Peyer's patch (tissue), 4 donors: ENCODE results near the gene PGLYRP2. TPM values are rescaled to one million over a fixed set of nuclear protein-coding genes. Genes with fewer than 3 reads are reported as not detected.
"Not testable (repeated sequence)": the region's sequence is repeated elsewhere in the genome, so short reads cannot be mapped to it uniquely, and the experiment has no call there.

ENCODE experiments used
- DNase-seq, 3 donors: peaks; one replicate each; pipeline ENCODE4 v3.0.0-alpha.2; 2017 to 2019
- H3K27ac ChIP-seq, 4 donors: fragments of 200-600 bp; sonication (generic); one replicate each; pipeline ENCODE4 v1.5.1; 2016 to 2019
- H3K27me3 ChIP-seq, 2 donors: fragments of 200-600 bp; sonication (generic); one replicate each; pipeline ENCODE4 v1.5.1; 2019
- H3K36me3 ChIP-seq, 3 donors: fragments of 200-600 bp; sonication (generic); one replicate each; pipeline ENCODE4 v1.5.1; 2016 to 2019
- H3K4me1 ChIP-seq, 4 donors: fragments of 200-600 bp; sonication (generic); one replicate each; pipeline ENCODE4 v1.5.1; 2016 to 2019
- H3K4me3 ChIP-seq, 4 donors: fragments of 200-600 bp; sonication (generic); 1 replicate in 3 of 4; 2 replicates in 1 of 4; pipeline ENCODE4 v1.5.1; 2016 to 2019; ENCODE audit warnings: mild to moderate bottlenecking in 1 of 4
- H3K9me3 ChIP-seq, 4 donors: fragments of 200-600 bp; sonication (generic); one replicate each; pipeline ENCODE4 v1.5.1; 2016 to 2019; ENCODE audit warnings: mild to moderate bottlenecking in 1 of 4
- CTCF ChIP-seq, 6 experiments: fragments of 450-650 bp in 4 of 6; fragments of 200-600 bp in 2 of 6; sonication (generic) in 1 of 6; IDR thresholded peaks; one replicate each; pipeline ENCODE4 v1.5.1; 2017 to 2019; ENCODE audit warnings: antibody characterized with exemption in 6 of 6, mild to moderate bottlenecking in 3 of 6, moderate library complexity in 1 of 6
- POLR2A ChIP-seq, 2 donors: fragments of 450-650 bp; IDR thresholded peaks; one replicate each; pipeline ENCODE4 v1.5.1; 2017; ENCODE audit warnings: antibody characterized with exemption in 2 of 2, mild to moderate bottlenecking in 2 of 2, moderate library complexity in 2 of 2
- total RNA-seq, 4 donors: library from RNA; depleted of rRNA; stranded (reverse); fragments of >200 nt; gene quantifications; one replicate each; pipeline ENCODE4 v1.1.0, GENCODE V29; 2016

The PGLYRP2 gene
- total RNA-seq, 4 donors from 2014 or later, result not detected

- Histone ChIP-seq H3K9me3 (peaks cover 0 to 14% (median 0%) of the 10 kb centered on the region in 4 donors), H3K36me3 (no peaks in the 10 kb centered on the region), H3K4me1 (no peaks in the 10 kb centered on the region), H3K27me3 (no peaks in the 10 kb centered on the region), H3K27ac (no peak overlapping the region), H3K4me3 (no peak overlapping the region)
- DNase-seq, result no peak
- TF ChIP-seq POLR2A (IDR thresholded peaks at IDR 0.05), result no peak
- TF ChIP-seq CTCF (IDR thresholded peaks at IDR 0.05), result no peak
Measured at GRCh38 chr19:15519433-15519976, 40.2 kb upstream of the PGLYRP2 start.

- peaks cover 0 to 14% (median 0%) of the 10 kb centered on the region in 4 donors for H3K9me3 ChIP-seq
- no peak overlapping the region for H3K27ac ChIP-seq
- no peak overlapping the region for H3K4me3 ChIP-seq
- no peaks in the 10 kb centered on the region for H3K27me3 ChIP-seq
- no peaks in the 10 kb centered on the region for H3K36me3 ChIP-seq
- TF ChIP-seq CTCF (IDR thresholded peaks at IDR 0.05) (no peak), POLR2A (IDR thresholded peaks at IDR 0.05) (no peak)
- H3K4me1 ChIP-seq, result no peaks in the 10 kb centered on the region
- no peak for DNase-seq
Measured at GRCh38 chr19:15517778-15518177, 38.5 kb upstream of the PGLYRP2 start.

DNA sequence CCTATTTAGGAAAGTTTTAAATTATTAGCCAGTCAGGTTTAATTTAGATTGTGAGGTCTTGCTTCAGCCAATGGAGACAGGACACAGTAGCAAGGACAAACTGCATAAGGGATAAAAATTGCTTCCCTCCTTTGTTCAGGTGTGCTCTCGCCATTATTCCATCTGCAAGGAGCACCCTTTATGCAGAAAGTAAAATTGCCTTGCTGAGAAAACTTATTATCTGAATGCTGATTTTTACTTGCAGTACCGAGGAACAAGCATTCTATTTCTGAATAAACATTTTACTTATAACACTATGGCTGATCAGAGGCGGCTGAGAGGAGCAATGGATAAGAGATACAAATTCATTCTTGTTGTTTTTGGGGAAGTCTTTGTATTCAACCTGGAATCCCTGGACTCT lies 37.1 kb upstream of the PGLYRP2 start:
- no peaks in the 10 kb centered on the region for H3K36me3 ChIP-seq
- DNase-seq, result no peak
- peaks cover 0 to 14% (median 0%) of the 10 kb centered on the region in 4 donors for H3K9me3 ChIP-seq
- no peaks in the 10 kb centered on the region for H3K27me3 ChIP-seq
- H3K4me3 ChIP-seq, result no peak overlapping the region
- H3K4me1 ChIP-seq, result no peaks in the 10 kb centered on the region
- TF ChIP-seq CTCF (IDR thresholded peaks at IDR 0.05) (no peak), POLR2A (IDR thresholded peaks at IDR 0.05) (no peak)
- no peak overlapping the region for H3K27ac ChIP-seq

- not testable (repeated sequence) for H3K36me3 ChIP-seq, H3K4me3 ChIP-seq, DNase-seq, H3K4me1 ChIP-seq, H3K27me3 ChIP-seq
- Histone ChIP-seq H3K9me3 (peaks cover 0 to 14% (median 0%) of the 10 kb centered on the region in 4 donors), H3K27ac (peak overlapping the region in 2 of 4 donors; percentile 13 to 25)
Measured at GRCh38 chr19:15515227-15515625, 35.9 kb upstream of the PGLYRP2 start.

- Histone ChIP-seq H3K9me3 (peaks cover 0 to 9% (median 0%) of the 10 kb centered on the region in 4 donors), H3K27ac (no peak overlapping the region), H3K27me3 (peaks cover 0 to 3% of the 10 kb centered on the region in 2 donors), H3K4me1 (no peaks in the 10 kb centered on the region), H3K36me3 (no peaks in the 10 kb centered on the region), H3K4me3 (no peak overlapping the region)
- TF ChIP-seq CTCF (IDR thresholded peaks at IDR 0.05), result no peak
- no peak for TF ChIP-seq POLR2A (IDR thresholded peaks at IDR 0.05)
- DNase-seq, result no peak
Measured at GRCh38 chr19:15511671-15512424, 32.5 kb upstream of the PGLYRP2 start.

GRCh38 chr19:15508035-15508710 lies 28.9 kb upstream of the PGLYRP2 start, which contains the start of gene CYP4F22:
CYP4F22 (plus strand) TSS chr19:15508525; CDS start chr19:15525337, 16,812 bp downstream.
- Histone ChIP-seq H3K4me1 (no peaks in the 10 kb centered on the region), H3K27me3 (peaks cover 0 to 3% of the 10 kb centered on the region in 2 donors), H3K27ac (no peak within 1 kb of the TSS), H3K9me3 (peaks cover 0 to 6% (median 0%) of the 10 kb centered on the region in 4 donors), H3K4me3 (peak within 1 kb of the TSS; percentile 17 to 49 (median 37)), H3K36me3 (no peaks in the 10 kb centered on the region)
- TF ChIP-seq POLR2A (IDR thresholded peaks at IDR 0.05) (no peak), CTCF (IDR thresholded peaks at IDR 0.05) (no peak)
- no peak for DNase-seq
